Thyroid gland (tissue), 4 donors: Measurements from ENCODE around the gene RTP5. TPM values are rescaled to one million over a fixed set of nuclear protein-coding genes. Genes with fewer than 3 reads are reported as not detected.
"Not testable (repeated sequence)": the region's sequence is repeated elsewhere in the genome, so short reads cannot be mapped to it uniquely, and the experiment has no call there.

Experiments
- DNase-seq, 2 donors: peaks; one replicate each; pipeline ENCODE4 v3.0.0-alpha.2; 2019
- H3K27ac ChIP-seq, 3 donors: fragments of 200-600 bp; sonication (generic); 1 replicate in 2 of 3; 2 replicates in 1 of 3; pipeline ENCODE4 v1.5.1; 2016 to 2019; ENCODE audit warnings: mild to moderate bottlenecking in 1 of 3, moderate library complexity in 1 of 3
- H3K27me3 ChIP-seq: fragments of 200-600 bp; sonication (generic); one replicate; pipeline ENCODE4 v1.5.1; 2019
- H3K36me3 ChIP-seq, 2 donors: fragments of 200-600 bp; sonication (generic); one replicate each; pipeline ENCODE4 v1.5.1; 2016 to 2019
- H3K4me1 ChIP-seq, 2 donors: fragments of 200-600 bp; sonication (generic); one replicate each; pipeline ENCODE4 v1.5.1; 2017 to 2019
- H3K4me3 ChIP-seq, 3 donors: fragments of 200-600 bp; sonication (generic); replicated peaks in 1 of 3; 1 replicate in 2 of 3; 2 replicates in 1 of 3; pipeline ENCODE4 v1.5.1; 2016; ENCODE audit warnings: mild to moderate bottlenecking in 1 of 3
- H3K9me3 ChIP-seq: fragments of 200-600 bp; sonication (generic); one replicate; pipeline ENCODE4 v1.5.1; 2017
- POLR2A ChIP-seq, 2 donors: fragments of 450-650 bp; IDR thresholded peaks; one replicate each; pipeline ENCODE4 v1.6.1; 2017; ENCODE audit warnings: antibody characterized with exemption in 2 of 2, mild to moderate bottlenecking in 2 of 2, moderate library complexity in 1 of 2
- WGBS, 2 donors: methylation state at CpG; one replicate each; pipeline ENCODE4 v1.1.5; 2017; 5-methylcytosine and 5-hydroxymethylcytosine counted together
- intact Hi-C: fragments of 100-400 bp; cut with DNase I; formaldehyde crosslinking; loops from one replicate; pipeline ENCODE4 v1.15.1; 2023
- total RNA-seq, 4 donors: library from RNA; depleted of rRNA; stranded (reverse); fragments of >200 nt; gene quantifications; one replicate each; pipeline ENCODE4 v1.2.3, GENCODE V29; 2016
- TF ChIP-seq, protein P1 (sequence below), 6 experiments: fragments of 200-600 bp in 3 of 6; fragments of 450-650 bp in 3 of 6; sonication (generic) in 3 of 6; IDR thresholded peaks; one replicate each; pipeline ENCODE4 v1.5.1; 2016 to 2019; ENCODE audit warnings: antibody characterized with exemption in 6 of 6, mild to moderate bottlenecking in 2 of 6, inconsistent platforms in 1 of 6, moderate library complexity in 1 of 6

The RTP5 gene
- total RNA-seq, 4 donors from 2014 or later = 0.13 TPM; not detected in 3

GRCh38 chr2:241904791-241905710 lies 35.5 kb downstream of the RTP5 start:
- Histone ChIP-seq H3K9me3 (no peaks in the 10 kb centered on the region), H3K4me1 (peaks cover 21 to 28% of the 10 kb centered on the region in 2 donors), H3K36me3 (no peaks in the 10 kb centered on the region), H3K27ac (no peak overlapping the region), H3K27me3 (no peaks in the 10 kb centered on the region), H3K4me3 (no peak overlapping the region)
- TF ChIP-seq, protein P1, sequence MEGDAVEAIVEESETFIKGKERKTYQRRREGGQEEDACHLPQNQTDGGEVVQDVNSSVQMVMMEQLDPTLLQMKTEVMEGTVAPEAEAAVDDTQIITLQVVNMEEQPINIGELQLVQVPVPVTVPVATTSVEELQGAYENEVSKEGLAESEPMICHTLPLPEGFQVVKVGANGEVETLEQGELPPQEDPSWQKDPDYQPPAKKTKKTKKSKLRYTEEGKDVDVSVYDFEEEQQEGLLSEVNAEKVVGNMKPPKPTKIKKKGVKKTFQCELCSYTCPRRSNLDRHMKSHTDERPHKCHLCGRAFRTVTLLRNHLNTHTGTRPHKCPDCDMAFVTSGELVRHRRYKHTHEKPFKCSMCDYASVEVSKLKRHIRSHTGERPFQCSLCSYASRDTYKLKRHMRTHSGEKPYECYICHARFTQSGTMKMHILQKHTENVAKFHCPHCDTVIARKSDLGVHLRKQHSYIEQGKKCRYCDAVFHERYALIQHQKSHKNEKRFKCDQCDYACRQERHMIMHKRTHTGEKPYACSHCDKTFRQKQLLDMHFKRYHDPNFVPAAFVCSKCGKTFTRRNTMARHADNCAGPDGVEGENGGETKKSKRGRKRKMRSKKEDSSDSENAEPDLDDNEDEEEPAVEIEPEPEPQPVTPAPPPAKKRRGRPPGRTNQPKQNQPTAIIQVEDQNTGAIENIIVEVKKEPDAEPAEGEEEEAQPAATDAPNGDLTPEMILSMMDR (IDR thresholded peaks at IDR 0.05) = no peak
- TF ChIP-seq POLR2A (IDR thresholded peaks at IDR 0.05) = no peak
- DNase-seq = no peak
- intact Hi-C loops = no loop called here
- WGBS, 2 donors = 87 to 95% methylated on average over 24 to 28 of the region's 29 CpGs

DNA sequence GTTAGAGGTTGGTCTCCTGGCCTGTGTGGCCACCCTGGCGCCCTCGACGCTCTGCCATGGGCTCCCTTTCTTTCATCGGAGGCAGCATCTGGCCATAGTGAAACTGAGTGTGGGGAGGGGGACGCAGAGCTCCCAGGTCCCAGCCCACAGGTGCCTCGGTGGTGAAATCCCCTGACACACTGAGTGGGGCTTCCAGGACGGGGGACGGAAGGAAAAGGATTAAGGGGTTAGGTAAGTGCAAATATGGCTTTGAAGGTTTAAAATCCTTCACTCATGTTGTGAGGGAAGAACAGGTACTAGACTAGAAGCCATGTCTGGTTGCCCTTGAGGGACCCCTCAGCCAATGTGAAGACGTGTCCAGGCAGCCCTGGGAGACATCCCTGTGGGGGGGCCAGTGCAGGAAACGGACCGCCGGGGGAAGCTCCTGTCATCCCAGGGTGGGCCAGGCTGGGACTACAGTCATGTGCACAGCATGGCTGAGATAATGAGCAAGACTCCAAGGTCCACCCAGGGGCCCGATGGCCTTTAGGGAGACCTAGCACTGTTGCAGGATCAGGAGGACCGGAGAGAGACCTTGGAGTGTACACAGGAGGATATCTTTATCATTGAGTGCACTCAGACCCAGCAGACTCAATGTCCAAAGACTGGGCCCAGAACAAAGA lies 36.3 kb downstream of the RTP5 start:
- no peak for DNase-seq
- intact Hi-C loops = no loop called here
- Histone ChIP-seq H3K27me3 (no peaks in the 10 kb centered on the region), H3K36me3 (no peaks in the 10 kb centered on the region), H3K4me3 (no peak overlapping the region), H3K4me1 (peaks cover 15 to 20% of the 10 kb centered on the region in 2 donors), H3K27ac (no peak overlapping the region), H3K9me3 (no peaks in the 10 kb centered on the region)
- 85 to 100% methylated on average over 11 to 14 of the region's 14 CpGs for WGBS, 2 donors
- no peak for TF ChIP-seq POLR2A (IDR thresholded peaks at IDR 0.05)
- TF ChIP-seq, protein P1 (IDR thresholded peaks at IDR 0.05) = no peak

GRCh38 chr2:241906378-241906770 lies 36.8 kb downstream of the RTP5 start:
- H3K27ac ChIP-seq, H3K36me3 ChIP-seq, H3K4me3 ChIP-seq, H3K9me3 ChIP-seq, intact Hi-C loops, H3K27me3 ChIP-seq, DNase-seq: not testable (repeated sequence)
- 93 to 95% methylated on average over 5 of the region's 5 CpGs for WGBS, 2 donors
- H3K4me1 ChIP-seq = peaks cover 10 to 14% of the 10 kb centered on the region in 2 donors

- peaks cover 7 to 11% of the 10 kb centered on the region in 2 donors for H3K4me1 ChIP-seq
- no peak overlapping the region for H3K27ac ChIP-seq
- no peak for TF ChIP-seq POLR2A (IDR thresholded peaks at IDR 0.05)
- H3K27me3 ChIP-seq = no peaks in the 10 kb centered on the region
- intact Hi-C loops = no loop called here
- 89 to 91% methylated on average over 18 of the region's 18 CpGs for WGBS, 2 donors
- no peaks in the 10 kb centered on the region for H3K36me3 ChIP-seq
- no peak overlapping the region for H3K4me3 ChIP-seq
- DNase-seq = no peak
- H3K9me3 ChIP-seq = no peaks in the 10 kb centered on the region
Observed at GRCh38 chr2:241906826-241907570, 37.5 kb downstream of the RTP5 start.

- H3K27me3 ChIP-seq, intact Hi-C loops, H3K9me3 ChIP-seq, H3K27ac ChIP-seq, DNase-seq, H3K4me3 ChIP-seq, H3K36me3 ChIP-seq, H3K4me1 ChIP-seq: not testable (repeated sequence)
- 86 to 96% methylated on average over 7 of the region's 7 CpGs for WGBS, 2 donors
Observed at GRCh38 chr2:241907831-241908230, 38.3 kb downstream of the RTP5 start.

- Histone ChIP-seq H3K4me3 (no peak overlapping the region), H3K27ac (no peak overlapping the region), H3K9me3 (no peaks in the 10 kb centered on the region), H3K4me1 (no peaks in the 10 kb centered on the region), H3K36me3 (no peaks in the 10 kb centered on the region), H3K27me3 (no peaks in the 10 kb centered on the region)
- no peak for TF ChIP-seq POLR2A (IDR thresholded peaks at IDR 0.05)
- TF ChIP-seq, protein P1 (IDR thresholded peaks at IDR 0.05) = no peak
- intact Hi-C loops = no loop called here
- 79 to 85% methylated on average over 23 to 26 of the region's 26 CpGs for WGBS, 2 donors
- DNase-seq = no peak
Observed at GRCh38 chr2:241908686-241909420, 39.3 kb downstream of the RTP5 start.
